ENCODE measurements around the gene RPS6KA1.
A peak's percentile ranks its signal among the peaks of the same experiment; 100 is the strongest.
"Not testable (repeated sequence)": the region's sequence is repeated elsewhere in the genome, so short reads cannot be mapped to it uniquely, and the experiment has no call there.

Gene RPS6KA1

GRCh38 chr1:26556111-26556510, 26.6 kb downstream of the RPS6KA1 start:
- no peak for DNase-seq

GRCh38 chr1:26557008-26557407, 27.4 kb downstream of the RPS6KA1 start:
- no peak for DNase-seq

- DNase-seq = no peak
These were observed 29.1 kb downstream of the RPS6KA1 start for GRCh38 chr1:26558685-26559048.

GRCh38 chr1:26560403-26560780, 30.8 kb downstream of the RPS6KA1 start:
- no peak for DNase-seq

GRCh38 chr1:26570287-26570686, 40.7 kb downstream of the RPS6KA1 start:
- DNase-seq = no peak

- no peak for DNase-seq
These were observed 41.8 kb downstream of the RPS6KA1 start for GRCh38 chr1:26571381-26571780.

GRCh38 chr1:26574018-26574417, 44.5 kb downstream of the RPS6KA1 start:
- DNase-seq = no peak

GRCh38 chr1:26574719-26575251, 45.2 kb downstream of the RPS6KA1 start:
- no peak for DNase-seq

- no peak for DNase-seq
These were observed 45.8 kb downstream of the RPS6KA1 start for GRCh38 chr1:26575348-26575747.

GRCh38 chr1:26578167-26578566, 48.6 kb downstream of the RPS6KA1 start:
- DNase-seq = no peak

GRCh38 chr1:26579681-26580111, 50.1 kb downstream of the RPS6KA1 start:
- DNase-seq = no peak

GRCh38 chr1:26580116-26580515, 50.6 kb downstream of the RPS6KA1 start:
- no peak for DNase-seq

GRCh38 chr1:26581287-26581651, 51.7 kb downstream of the RPS6KA1 start:
- no peak for DNase-seq

- DNase-seq = no peak
These were observed 52.7 kb downstream of the RPS6KA1 start for GRCh38 chr1:26582053-26582835.

GRCh38 chr1:26582836-26583460, 53.4 kb downstream of the RPS6KA1 start:
- DNase-seq = peak; percentile 70

- no peak for DNase-seq
These were observed 54.3 kb downstream of the RPS6KA1 start for GRCh38 chr1:26583646-26584485.

GRCh38 chr1:26584588-26584987, 55.0 kb downstream of the RPS6KA1 start:
- DNase-seq = not testable (repeated sequence)

GRCh38 chr1:26585471-26585870, 55.9 kb downstream of the RPS6KA1 start:
- no peak for DNase-seq

GRCh38 chr1:26593385-26593784, 63.8 kb downstream of the RPS6KA1 start:
- DNase-seq = no peak

- not testable (repeated sequence) for DNase-seq
These were observed 65.0 kb downstream of the RPS6KA1 start for GRCh38 chr1:26594593-26594992.

- DNase-seq = no peak
These were observed 68.1 kb downstream of the RPS6KA1 start for GRCh38 chr1:26597629-26598039.

- DNase-seq = no peak
These were observed 69.3 kb downstream of the RPS6KA1 start for GRCh38 chr1:26598890-26599289.

- no peak for DNase-seq
These were observed 72.9 kb downstream of the RPS6KA1 start for GRCh38 chr1:26602378-26602959.

All from activated CD4-positive, CD25-positive, alpha-beta regulatory T cell treated with anti-CD3 and anti-CD28 coated beads, Interleukin-2, amount 50 U/mL, for 72 hours (primary cell).